Gastrocnemius medialis (tissue), 4 donors: ENCODE results near the gene NUBPL.

ENCODE experiments used
- CTCF ChIP-seq, 5 experiments: fragments of 450-650 bp in 3 of 5; fragments of 200-600 bp in 2 of 5; sonication (generic) in 2 of 5; IDR thresholded peaks in 4 of 5; conservative IDR thresholded peaks in 1 of 5; 1 replicate in 4 of 5; 2 replicates in 1 of 5; pipeline ENCODE4 v1.5.1; 2016 to 2019; ENCODE audit warnings: antibody characterized with exemption in 5 of 5, mild to moderate bottlenecking in 3 of 5, moderate library complexity in 3 of 5
- POLR2A ChIP-seq, 2 donors: fragments of 450-650 bp; IDR thresholded peaks; one replicate each; pipeline ENCODE4 v1.6.1; 2017; ENCODE audit warnings: antibody characterized with exemption in 2 of 2, mild to moderate bottlenecking in 2 of 2, moderate library complexity in 2 of 2

GRCh38 chr14:31682768-31683167, 121.6 kb downstream of the NUBPL start:
- TF ChIP-seq POLR2A (IDR thresholded peaks at IDR 0.05) = no peak
- TF ChIP-seq CTCF (IDR thresholded peaks at IDR 0.05 in 4 of 5, conservative IDR thresholded peaks at IDR 0.05 in 1 of 5) = no peak
